Right kidney (tissue), 1 donor: ENCODE results near the gene IRGQ.
"Not testable (repeated sequence)": the region's sequence is repeated elsewhere in the genome, so short reads cannot be mapped to it uniquely, and the experiment has no call there.

ENCODE experiments used
- DNase-seq: peaks from one replicate; pipeline ENCODE4 v3.0.0-alpha.2; 2016

The IRGQ gene

DNA sequence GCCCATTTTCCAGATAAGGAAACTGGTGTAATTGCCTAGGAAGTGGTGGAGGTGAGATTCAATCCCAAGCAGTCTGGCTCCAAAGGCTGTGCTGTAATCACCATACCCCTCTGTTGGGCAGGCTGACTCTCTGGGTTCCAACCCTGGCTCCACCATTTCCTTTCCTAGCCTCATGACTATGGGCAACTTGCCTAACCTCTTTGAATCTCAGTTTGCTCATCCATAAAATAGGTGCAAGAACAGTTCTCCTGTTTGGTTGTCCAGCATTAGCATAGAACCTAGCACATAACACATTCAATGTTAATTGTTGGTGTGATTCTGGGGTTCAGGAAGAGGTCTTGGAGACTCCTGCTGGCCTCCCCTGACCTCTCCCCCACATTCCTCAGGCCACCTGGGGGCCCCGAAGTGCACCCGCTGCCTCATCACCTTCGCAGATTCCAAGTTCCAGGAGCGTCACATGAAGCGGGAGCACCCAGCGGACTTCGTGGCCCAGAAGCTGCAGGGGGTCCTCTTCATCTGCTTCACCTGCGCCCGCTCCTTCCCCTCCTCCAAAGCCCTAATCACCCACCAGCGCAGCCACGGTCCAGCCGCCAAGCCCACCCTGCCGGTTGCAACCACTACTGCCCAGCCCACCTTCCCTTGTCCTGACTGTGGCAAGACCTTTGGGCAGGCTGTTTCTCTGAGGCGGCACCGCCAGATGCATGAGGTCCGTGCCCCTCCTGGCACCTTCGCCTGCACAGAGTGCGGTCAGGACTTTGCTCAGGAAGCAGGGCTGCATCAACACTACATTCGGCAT, 2.7 kb upstream of the IRGQ start:
- DNase-seq, result no peak

DNA sequence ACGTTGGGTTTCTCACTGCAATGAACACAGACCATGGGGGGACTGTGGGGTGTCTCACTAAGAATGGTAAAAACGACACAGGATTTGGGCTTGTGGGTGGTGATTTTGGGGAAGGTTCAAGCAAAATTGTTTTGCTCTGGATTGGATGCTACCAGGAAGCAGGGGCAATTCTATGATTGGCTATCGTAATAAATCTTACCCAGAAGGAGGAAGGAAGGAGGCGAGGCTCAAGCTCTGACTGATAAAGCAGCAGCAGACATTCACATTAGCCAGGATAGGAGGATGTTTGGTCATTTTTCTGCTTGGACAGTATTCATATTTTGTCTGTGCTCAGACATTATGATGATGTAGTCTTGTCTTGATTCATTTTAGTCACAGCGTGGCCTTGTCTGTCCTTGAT, 1.9 kb upstream of the IRGQ start:
- DNase-seq, result no peak

DNA sequence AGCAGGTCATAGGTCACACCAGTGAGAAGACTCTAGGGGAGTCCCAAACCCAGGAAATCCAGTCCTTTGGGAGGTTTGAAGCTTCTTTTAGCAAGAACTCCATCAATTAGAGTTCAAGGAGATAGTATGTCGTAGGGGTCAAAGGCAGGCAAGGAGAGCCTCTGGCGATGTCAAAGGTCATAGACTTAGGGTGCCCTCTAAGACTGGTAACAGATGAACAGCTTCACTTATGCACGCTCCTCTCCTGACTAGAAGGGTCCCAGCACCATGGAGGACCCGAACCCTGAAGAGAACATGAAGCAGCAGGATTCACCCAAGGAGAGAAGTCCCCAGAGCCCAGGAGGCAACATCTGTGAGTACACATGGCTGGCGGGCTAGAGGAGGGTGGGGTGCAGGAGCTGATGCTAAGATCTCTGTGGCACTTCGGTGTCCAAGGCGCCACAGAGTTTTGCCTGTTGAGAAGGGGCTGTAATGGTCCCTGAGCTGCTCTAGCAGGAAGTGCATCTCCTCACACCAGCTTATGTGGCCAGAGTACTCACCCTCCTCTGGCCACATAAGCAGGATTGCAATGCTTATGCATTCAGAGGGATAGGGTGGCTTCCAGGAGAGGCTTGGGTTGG, 1.0 kb upstream of the IRGQ start:
- DNase-seq, result no peak

DNA sequence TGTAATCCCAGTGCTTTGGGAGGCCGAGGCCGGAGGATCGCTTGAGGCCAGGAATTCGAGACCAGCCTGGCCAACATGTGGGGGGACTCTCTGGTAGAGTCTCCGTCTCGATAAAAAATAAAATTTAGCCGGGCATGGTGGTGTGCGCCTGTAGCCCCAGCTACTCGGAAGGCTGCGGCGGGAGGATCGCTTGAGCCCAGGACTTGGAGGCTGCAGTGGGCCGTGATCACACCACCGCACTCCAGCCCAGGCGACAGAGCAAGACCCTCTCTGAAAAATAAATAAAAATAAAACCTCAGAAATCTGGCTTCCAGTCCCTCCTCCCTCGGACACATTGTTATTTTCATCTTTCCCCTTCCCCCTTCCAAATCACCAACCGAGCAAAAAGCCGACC, 332 bp downstream of the IRGQ start:
- DNase-seq, result no peak

DNA sequence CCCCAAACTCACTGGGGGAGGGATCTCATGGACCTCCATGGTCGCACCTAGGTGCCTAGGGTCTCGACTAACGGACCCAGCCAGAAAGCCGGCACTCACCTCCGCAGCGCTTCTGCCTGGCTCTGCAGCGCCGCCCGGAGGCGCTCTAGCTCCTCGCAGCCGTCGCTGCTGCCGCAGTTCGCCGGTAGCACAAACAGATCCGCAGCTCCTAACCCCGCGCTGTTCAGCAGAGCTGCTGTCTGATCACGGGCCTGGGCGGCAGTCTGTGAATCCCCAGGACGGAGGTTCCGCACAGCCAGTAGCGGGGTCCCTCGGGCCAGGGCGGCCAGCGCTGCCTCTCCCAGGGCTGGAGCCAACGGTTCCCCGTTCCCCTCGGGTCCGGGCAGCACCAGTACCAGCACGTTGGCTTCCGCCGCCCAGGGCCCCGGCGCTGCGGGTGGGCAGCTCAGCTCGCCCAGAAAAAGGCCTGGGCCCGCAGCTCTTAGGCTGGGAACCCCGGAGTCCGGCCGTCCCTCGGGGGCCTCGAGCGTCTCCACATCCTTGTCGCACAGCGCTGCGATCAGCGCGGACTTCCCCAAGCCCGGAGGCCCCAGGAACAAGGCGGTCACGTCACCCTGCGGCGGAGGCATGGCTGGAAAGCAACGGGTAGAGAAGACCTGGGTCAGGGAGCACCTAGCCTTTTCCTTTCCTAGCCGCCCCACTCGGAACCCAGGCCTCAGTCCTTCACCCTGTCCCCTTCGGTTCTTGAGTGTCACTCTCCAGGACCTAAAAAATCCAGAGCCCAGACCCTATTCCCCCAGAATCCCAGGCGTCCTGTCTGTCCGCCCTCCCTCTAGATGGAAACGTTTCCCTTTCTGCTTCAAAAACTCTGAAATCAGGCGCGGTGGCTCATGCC, 977 bp downstream of the IRGQ start:
- DNase-seq, result peak; percentile 82

DNA sequence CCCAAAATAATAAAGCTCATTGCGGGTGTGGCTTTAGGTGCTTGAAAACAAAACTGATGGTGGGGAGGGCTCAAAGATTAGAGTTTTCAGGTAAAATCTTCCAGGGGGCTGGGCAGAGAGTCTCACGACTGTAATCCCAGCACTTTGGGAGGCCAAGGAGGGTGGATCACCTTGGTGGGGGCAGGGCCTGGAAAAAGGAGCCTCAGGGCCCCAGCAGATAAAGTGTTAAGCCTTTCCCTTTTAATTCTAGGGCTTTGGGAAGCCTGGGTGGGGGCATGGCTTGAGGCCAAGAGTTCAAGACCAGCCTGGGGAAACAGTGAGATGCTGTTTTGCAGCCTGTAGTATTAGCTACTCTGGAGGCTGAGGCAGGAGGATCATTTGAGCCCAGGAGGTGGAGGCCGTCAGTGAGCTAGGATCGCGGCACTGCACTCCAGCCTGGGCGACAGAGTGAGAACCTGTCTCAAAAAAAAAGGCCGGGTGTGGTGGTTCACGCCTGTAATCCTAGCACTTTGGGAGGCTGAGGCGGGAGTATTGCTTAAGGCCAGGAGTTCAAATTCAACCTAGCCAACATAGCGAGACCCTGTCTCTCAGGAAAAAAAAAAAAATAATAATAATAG, 1.7 kb downstream of the IRGQ start:
- no peak for DNase-seq

DNA sequence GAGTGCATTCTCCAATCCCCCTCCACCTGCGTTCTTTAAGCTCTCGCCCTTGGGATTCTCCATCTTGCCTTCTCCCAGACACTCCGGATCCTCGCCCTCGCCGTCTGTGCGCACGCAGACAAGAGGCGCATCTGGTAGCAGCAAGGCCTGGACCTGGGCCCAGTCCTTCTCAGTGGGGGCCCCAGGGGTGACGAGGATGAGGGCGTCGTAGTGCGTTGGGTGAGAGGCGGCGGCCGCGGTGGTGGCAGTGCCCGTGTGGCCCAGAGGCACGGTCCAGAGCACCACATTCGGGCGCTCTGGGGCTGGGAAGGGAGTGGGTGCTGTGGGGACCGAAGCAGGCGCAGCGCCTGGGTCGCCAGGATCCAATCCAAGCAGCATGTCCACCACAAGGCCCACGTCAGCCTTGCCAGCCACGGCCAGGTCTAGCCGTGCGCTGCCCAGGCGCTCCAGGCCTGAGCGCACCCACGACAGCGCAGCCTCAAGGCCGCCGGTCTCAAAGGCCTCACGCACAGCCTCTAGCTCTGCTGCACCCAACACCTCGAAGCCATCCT, 3.1 kb downstream of the IRGQ start:
- no peak for DNase-seq

DNA sequence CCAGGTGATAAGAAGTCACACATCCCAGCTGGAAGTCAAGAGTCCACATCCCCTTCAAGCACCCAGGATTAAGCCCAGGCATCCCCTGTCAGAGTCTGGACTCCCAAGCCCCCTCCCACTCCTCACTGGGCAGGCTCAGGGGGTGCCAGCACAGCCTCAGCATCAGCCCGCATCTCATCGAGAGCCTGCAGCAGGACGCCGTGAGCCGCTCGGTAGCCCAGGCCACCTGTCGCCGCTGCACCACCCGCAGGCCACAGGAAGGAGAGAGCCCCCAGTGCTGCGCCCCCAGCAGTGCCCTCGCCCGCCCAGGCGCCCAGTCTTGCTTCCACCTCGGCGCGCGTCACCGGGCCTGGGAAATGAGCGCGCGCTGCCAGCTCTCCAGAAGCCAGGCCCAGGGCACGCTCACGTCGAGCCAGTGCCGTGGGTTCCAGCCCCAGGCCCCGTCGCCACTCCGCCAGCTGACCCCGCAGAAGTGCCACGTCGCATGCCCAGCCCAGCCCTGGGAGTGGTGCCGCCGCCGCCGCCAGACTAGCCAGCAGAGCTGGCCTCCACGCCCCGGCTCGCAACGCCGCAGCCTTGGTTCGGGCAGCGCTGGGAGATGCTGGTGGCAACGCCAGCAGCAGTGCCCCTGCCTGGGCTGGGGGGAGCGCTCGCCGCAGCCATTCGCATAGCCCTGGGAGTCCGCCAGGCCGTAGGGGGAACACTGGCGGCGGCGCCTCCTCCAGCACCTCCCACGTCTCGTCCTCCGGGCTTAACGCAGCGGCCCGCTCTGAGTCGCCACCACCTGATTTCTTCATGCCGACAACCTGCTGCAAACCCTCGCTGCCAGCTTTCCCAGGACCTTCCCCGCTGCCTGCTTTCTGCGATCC, 3.8 kb downstream of the IRGQ start:
- DNase-seq, result no peak

DNA sequence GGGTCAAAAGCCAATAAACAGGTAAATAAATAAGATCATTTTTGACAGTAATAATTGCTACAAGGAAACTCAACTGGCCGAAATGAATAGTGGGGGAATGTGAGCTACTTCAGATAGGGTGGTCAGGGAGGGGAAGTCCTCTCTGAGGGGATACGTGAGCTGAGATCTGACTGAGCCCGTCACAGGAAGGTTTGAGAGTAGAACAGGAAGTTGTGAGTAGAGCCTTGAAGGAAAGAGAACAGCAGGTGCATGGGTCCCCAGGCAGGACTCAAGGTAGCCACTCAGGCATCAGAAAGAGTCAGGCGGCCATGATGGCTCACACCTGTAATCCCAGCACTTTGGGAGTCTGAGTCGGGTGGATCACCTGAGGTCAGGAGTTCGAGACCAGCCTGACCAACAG, 6.3 kb downstream of the IRGQ start:
- no peak for DNase-seq

DNA sequence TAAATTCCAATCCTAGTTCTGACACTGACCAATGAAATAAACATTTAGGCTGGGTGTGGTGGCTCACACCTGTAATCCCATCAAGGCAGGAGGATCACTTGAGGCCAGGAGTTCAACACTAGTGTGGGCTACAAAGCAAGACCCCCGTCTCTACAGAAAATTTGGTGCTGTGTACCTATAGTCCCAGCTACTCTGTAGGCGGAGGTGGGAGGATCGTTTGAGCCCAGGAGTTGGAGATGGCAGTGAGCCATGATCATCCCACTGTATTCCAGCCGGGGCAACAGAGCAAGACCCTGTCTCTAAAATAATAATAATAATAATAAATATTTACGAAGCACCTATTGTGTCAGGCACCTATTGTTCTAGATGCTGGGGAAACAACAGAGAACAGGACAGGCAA, 6.7 kb downstream of the IRGQ start:
- no peak for DNase-seq

DNA sequence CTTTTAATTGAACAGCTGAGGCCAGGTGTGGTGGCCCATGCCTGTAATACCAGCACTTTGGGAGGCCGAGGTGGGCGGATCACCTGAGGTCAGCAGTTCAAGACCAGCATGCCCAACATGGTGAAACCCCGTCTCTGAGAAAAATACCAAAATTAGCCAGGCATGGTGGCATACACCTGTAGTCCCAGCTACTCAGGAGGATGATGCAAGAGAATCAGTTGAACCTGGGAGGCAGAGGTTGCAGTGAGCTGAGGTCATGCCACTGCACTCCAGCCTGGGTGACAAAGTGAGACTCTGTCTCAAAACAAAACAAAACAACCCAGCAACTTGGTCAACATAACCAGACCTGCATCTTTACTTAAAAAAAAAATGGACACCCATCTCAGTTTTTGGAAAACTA, 8.9 kb downstream of the IRGQ start:
- not testable (repeated sequence) for DNase-seq

DNA sequence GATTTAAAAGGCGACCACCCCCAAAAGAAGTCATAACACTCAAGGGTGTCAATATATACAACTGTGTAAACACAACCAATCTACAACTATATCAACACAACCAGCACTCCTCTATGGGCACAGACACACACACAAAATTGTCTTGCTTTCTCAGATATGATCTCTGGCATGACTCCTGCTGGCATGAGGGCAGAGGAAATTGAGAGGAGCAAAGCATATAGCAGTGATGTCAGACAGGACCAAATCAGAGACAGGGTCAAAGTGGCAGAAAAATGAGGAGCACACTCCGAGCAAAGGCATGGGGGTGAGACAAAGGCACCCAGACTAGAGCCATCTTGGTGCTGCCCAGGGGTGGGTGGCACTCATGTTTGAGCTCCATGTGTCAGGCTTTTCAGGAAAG, 9.6 kb downstream of the IRGQ start:
- no peak for DNase-seq

DNA sequence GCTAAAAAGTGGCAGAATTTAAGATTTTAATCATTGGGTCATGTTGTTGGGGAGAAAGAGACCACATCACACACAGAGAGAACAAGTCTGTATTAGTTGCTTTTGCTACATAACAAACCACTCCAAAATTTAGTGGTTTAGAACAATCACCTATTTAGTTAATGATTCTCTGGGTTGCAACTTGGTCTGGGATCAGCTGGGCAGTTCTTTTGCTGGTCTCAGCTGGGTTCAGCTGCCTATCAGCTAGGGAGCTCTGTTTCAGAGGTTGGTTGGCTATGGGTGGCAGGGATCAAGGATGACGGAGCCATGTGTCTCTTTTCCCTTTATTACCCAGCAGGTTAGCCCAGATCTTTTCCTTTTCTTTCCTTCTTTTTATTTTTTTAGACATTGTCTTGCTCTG, 11.4 kb downstream of the IRGQ start:
- DNase-seq, result no peak

DNA sequence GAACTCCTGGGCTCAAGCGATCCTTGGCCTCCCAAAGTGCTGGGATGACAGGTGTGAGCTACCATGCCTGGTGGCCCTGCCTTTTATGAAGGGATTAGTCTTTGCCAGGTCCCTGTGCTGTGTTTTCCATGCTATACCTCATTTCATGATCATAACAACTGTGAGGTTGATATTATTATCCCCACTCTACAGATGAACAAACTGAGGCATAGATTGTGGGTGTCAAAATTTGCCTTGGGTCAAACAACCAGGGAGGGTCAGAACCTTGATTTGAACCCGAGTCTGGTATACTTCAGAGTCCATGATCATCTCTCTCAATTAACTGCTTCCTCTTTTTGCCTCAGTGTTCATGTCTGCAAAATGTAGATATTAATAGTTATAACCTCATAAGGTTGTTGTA, 13.4 kb downstream of the IRGQ start:
- no peak for DNase-seq

DNA sequence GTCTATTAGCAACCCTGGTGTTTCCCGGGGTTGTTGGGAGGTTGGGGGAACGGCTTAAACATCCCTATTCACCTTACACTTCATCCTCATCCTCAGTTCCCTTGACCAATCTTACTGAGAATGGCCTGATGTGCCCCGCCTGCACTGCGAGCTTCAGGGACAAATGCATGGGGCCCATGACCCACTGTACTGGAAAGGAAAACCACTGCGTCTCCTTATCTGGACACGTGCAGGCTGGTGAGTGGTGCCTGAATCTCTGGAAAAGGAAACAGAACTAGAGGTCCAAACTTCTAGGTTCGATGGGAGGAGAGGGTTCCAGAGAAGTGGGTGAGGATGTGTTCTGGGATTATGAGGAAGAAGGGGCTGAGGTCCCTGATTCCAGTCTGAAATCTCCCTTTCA, 14.5 kb downstream of the IRGQ start:
- no peak for DNase-seq

DNA sequence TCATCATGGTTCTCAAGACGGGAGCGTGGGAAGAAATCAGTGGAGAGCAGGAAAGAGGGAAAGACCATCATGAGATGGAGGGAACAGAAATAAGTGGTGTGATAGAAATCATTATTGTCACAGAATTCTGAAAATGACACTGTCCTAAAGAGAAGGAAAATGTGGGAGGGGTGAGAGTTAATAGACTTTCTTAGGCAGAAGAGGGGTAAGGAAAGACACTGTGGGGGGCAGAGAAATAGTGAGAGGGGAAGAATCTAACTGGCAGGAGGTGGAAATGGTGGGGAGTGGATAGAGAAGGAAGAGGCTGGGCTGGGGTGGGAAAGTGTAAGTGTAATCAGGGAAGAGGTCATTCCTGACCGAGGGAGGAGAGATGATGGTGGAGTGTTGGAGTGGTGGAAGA, 17.1 kb downstream of the IRGQ start:
- no peak for DNase-seq

DNA sequence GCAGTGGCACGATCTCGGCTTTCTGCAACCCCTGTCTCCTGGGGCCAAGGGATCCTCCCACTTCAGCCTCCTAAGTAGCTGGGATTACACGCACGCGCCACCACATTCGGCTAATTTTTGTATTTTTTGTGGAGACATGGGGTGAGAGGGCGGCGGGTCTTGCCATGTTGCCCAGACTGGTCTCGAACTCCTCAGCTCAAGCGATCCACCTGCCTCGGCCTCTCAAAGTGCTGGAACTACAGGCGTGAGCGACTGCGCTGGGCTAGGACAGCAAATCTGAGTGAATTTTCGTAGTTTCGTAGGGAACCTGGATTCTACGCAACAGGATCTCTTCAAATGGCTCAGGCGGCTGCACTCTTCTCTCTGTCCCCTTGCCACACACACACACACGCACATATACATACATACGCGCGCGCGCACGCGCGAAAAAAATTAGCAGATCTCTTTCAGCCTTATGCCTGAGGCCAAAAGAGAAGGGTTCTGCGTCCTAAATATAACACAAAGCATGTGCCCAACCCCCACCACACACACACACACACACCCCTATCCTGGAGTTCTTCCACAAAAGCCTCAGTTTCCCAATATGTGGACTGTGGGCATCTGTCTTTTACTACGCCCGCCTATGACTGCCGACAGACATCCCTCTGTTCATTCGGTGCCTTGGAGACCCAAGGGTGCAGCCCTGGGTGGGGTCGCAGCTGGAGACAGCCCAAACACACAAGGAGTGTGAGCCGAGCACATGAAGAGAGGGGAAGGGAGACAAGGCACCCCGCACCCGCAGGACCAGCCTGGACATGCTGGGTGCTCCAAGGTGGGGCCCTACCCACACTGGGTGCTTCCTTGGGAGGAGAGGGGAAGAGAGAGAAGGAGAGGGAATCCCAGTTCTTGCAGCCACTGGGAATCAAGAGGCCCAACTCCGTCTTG, 19.7 kb downstream of the IRGQ start:
- DNase-seq, result no peak

DNA sequence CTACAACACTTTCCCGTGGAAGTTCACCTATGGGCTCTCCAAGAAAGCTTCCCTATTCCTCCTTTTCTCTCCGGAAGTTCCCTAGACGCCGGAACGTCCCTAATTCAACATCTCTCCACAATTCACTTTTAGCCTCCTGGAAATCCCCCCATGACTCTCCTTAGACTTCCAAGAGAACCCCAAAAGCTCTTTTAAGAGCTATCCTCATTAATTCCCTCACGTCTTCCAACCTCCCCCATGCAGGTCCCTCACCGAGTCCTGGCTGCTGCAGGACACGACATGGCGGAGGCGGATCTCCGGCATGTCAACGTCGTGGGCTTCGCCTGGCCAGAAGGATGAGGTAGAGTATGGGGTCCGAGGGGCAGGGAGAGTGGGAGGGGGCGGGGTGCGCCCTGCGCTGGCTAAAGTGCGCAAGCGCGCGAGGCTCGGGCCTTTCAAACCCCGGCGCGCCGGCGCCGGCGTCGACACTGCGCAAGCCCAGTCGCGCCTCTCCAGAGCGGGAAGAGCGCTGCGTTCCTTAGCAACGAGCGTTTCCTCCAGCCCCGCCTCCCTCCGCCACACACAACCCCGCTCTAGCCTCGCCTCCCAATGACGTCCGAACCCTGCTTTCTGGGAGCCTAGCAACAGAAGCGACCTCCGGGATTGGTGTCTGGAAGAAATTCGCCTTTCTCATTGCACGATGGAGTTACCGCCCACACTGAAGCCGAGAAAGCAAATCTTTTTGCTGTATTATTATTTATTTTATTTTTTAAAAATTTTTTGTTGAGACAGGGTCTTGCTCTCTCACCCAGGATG, 20.6 kb downstream of the IRGQ start, which contains the start of the genes PINLYP and XRCC1:
Gene PINLYP (plus strand): TSS at position 646 of the 795 bp plus-strand sequence. CDS start 1,391 bp downstream, outside the sequence.
Gene XRCC1 (minus strand): TSS at position 372 of the 795 bp plus-strand sequence. CDS start 69 bp downstream, at position 303.
- peak; percentile 86 for DNase-seq
